AG20443 (cell line): ENCODE results near the gene RSPH1.

Experiments
- DNase-seq: peaks from one replicate; pipeline ENCODE4 v3.0.0; 2012; ENCODE audit warnings: low spot score, mixed read lengths

The RSPH1 gene

DNA sequence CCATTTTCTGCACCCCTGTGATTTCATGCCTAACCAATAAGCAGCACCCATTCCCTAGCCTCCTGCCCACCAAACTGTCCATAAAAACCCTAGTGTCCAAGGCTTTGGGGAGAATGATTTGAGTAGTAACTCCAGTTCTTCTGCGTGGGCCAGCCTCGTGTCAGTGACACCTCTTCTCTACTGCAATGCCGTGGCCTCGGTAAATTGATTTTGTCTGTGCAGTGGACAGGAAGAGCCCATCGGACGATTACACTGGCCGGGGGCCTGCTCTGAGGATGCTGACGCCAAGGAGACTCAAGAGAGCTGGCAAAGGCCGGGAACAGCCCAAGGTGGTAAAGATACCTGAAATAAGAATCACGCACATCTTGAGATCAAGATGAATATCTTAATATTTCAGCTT lies 29.3 kb downstream of the RSPH1 start:
- DNase-seq, result no peak

DNA sequence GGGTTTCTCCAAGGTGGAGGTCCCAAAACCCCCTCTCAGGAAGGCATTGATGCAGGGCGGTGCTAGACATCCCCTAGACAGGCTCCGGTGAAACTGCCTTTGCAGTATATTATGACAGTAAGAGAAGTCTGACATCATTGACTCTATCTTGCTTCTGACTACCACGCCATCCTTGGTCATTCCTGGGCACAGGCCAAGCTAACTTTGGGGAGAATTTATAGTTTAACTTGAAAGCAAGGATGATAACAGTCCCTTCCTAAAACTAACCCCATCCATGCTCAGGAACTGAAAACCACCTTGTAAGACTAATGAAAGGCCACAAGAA lies 30.3 kb downstream of the RSPH1 start:
- DNase-seq, result no peak

- no peak for DNase-seq
Observed at GRCh38 chr21:42465008-42465802, 30.8 kb downstream of the RSPH1 start.

DNA sequence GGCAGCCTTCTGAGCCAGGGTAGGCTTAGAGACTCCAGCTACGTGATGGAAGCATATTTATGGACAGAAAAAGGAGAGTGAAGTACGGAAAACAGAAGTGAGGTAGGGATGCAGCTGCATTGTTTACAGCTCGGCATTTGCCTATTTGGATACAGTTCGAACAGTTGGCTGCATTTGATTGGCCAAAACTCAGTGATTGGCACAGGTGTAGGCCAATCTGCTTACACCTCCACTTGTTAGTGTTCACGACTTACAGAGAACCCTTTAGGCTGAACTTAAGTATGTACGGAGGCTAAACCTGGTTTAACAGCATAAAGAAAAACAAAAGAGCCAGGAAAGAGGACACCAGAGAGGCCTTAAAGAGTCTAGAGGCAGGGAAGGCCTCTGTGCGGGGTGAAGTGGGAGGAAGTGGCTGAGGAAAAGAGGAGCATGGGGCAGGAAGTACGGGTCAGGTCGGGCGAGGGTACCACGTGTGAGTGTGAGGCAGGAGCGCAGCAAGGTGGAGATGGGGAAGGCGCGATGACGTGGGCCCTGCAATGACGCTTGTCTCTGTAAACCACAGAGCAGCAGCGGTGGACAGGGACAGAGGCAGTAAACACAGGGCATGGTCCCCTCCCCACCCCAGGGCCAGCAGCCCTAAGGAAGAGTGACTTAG lies 32.0 kb downstream of the RSPH1 start:
- no peak for DNase-seq

DNA sequence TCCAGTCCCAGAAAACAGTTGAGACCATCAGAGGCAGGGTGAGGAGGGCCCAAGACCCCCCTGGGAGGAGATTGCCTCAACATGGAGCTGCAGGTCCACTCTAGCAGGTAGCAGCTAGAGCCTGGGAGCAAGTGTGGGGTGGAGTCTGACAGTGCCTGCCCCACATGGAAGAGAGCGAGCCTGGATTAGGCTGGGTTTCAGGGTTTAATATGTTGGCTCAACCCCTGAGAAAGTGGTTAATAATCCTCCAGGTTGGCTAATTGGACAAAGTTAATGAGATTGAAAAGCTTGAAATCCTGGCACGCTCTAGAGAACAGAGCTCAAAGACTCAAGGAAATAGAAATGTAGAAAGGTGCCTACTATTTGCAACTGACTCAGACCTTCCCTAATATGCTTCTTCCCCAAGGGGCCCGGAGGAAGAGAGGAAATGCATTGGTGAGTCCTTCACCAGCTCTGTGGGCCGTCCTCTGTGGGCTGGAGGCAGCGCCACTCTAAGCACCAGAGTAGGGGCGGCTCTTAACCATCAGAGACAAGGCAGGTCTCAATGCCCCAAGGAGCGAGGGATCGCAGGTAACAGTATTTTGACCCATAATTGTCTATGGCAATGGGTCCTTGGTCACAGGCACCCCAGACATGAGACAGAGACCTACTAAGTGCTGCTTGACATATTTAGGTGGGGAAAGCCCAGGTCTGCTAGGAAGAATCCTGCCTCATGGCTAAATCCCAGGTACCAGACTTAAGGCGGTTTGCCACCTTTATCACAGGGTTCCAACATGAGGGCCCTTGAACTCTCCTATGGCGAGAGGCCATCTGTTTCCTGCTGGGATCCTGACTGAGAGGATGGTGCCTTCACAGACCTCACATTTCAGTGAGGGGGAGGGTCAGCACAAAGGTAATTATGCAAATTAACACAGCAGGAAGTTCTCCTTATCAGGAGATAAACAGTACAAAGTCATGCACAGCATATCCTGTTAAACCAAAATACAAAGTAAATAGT lies 33.8 kb downstream of the RSPH1 start:
- DNase-seq, result no peak

DNA sequence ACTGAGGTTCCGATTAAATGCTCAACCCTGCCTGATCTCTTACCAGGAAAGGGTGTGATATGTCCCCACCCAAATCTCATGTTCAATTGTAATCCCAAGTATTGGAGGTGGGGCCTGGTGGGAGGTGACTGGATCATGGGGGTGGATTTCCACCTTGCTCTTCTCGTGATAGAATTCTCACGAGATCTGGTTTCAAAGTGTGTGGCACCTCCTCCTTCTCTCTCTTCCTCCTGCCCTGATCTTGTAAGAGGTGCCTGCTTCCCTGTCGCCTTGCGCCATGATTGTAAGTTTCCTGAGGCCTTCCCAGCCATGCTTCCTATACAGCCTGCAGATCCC lies 34.9 kb downstream of the RSPH1 start:
- no peak for DNase-seq

GRCh38 chr21:42460391-42461184 lies 35.4 kb downstream of the RSPH1 start:
- no peak for DNase-seq

GRCh38 chr21:42459546-42460215 lies 36.3 kb downstream of the RSPH1 start:
- no peak for DNase-seq

DNA sequence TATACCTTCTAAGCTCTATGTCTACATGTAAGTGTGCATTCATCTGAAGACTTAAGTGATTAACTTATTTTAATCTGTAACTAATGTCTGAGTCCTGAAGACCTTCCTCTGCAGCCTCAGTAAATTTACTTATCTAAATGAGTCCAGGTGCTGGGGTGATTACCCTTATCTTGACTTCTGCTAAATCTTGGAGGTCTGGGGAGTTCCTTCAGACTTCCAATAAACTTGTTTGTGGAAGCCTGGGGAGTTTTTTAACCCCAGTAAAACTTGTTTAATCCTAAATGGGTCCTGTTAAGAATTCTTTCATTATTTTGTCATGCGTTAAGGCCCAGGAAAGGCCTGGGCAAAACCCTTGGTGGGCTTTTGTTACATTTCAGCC lies 37.0 kb downstream of the RSPH1 start:
- no peak for DNase-seq

- DNase-seq, result no peak
Observed at GRCh38 chr21:42456457-42456856, 39.6 kb downstream of the RSPH1 start.

- DNase-seq, result no peak
Observed at GRCh38 chr21:42455754-42456440, 40.1 kb downstream of the RSPH1 start.

DNA sequence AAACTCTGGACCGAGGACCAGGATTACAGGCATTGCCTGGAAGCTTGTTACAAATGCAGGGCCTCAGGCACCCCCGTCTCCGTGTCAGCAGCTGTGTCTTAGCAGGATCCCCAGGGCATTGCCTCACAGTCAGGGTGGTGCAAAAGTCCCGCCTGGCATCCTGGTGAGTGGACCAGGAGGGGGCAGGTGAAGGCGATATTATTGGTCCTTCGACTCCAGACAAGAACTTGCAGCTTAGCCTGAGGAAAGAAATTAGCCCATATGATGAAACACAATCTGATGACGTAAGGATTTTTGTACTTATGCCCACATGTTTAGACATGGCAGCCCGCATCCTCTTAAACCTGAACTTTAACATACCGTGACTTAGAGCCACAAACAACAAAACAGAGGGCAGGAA lies 40.8 kb downstream of the RSPH1 start:
- DNase-seq, result no peak

- DNase-seq, result no peak
Observed at GRCh38 chr21:42454786-42455185, 41.2 kb downstream of the RSPH1 start.

- no peak for DNase-seq
Observed at GRCh38 chr21:42453986-42454570, 41.9 kb downstream of the RSPH1 start.

GRCh38 chr21:42453224-42453985 lies 42.6 kb downstream of the RSPH1 start:
- DNase-seq, result no peak

DNA sequence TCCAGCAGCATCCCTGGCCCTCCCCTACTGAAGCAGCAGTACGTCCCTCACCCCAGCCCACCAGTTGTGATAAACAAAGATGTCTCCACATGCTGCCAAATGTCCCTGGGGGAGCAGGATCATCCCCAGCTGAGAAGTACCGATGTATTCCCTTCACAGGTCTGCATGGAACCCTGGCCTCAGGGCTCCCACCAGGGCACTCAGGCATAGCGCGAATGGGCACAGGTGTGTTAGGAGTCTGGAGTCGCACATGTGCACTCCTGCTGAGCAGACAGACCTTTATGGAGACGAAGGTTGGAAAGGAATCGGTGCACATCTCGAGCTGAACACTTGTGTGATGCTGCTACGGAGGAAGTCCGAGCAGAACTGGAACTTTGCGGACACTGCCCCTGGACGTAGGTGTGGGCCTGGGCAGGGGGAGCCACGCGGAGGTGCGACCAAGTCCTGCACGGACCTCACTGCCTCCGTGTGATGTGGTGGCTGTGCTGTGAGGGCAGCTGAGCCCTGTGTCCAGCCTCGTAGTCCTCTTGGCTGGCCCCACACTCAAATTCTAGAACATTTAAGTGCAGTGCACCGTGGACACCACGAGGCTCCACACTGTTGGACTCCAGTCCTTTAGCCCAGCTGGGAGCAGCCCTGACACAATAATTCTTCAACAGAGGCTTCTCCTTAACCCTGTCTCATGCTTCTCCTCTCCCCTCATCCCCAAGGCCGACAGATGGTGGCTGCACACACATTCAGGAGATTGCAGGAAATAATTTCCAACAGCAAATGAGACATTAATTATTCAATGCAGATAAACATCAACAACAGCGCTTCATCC lies 43.4 kb downstream of the RSPH1 start:
- DNase-seq, result no peak

DNA sequence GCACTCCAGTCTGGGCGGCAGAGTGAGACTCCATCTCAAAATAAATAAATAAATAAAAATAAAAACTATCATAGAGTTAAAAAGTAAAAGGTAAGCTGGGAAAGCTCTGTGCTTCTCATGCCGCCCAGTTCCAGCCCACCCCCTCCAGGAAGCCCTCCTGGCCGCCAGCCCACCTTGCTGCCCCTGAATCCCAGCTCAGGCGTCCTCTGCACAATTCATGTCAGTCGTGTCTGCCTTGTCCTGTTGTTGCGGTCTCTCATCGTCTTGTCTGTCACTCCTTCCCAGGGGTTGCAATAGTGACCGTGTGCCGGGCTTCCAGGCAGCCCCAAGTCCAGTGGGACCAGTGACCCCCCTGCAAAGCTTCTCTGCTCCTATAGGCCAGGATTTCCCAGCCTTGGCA lies 44.1 kb downstream of the RSPH1 start:
- DNase-seq, result no peak

GRCh38 chr21:42448686-42449085 lies 47.3 kb downstream of the RSPH1 start:
- DNase-seq, result no peak

DNA sequence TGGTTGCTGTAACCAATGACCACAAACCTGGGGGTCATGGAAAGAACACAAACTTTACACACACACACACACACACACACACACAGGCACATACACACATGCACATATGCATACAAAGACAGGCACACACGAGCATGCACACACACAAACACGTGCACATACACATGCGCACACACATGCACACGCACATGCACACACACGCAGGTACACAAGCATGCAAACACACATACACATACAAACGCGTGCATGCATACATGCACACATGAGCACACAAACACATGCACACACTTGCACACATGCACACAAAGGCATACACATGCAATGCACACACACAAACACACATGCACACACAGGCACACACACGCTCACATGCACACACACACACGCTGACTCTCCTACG lies 48.3 kb downstream of the RSPH1 start:
- DNase-seq, result no peak
